NCI-H748 (cell line): ENCODE results near the gene CSNK1A1.
A peak's percentile ranks its signal among the peaks of the same experiment; 100 is the strongest.
"Not testable (repeated sequence)": the region's sequence is repeated elsewhere in the genome, so short reads cannot be mapped to it uniquely, and the experiment has no call there.

Experiments used
- DNase-seq: peaks from one replicate; lab custom pipeline; 2025; ENCODE audit not compliant: unreplicated experiment; lab: John Stamatoyannopoulos, UW

Gene CSNK1A1

DNA sequence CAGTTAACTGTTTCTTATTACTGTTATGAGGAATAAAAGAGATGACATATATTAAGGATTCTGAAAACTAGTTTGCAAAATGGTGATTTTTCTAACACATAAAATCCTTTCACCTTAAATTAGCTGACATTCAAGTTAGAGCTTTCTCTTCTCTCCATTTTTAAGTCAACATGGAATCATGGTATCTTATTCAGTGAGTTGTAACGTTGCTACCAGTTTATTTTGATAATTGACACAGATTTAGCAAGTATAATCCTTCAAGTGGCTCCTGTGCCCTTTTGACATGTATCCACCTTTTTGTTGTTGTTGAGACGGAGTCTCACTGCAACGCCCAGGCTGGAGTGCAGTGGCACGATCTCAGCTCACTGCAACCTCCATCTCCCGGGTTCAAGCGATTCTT, 58.5 kb downstream of the CSNK1A1 start:
- DNase-seq, result no peak

DNA sequence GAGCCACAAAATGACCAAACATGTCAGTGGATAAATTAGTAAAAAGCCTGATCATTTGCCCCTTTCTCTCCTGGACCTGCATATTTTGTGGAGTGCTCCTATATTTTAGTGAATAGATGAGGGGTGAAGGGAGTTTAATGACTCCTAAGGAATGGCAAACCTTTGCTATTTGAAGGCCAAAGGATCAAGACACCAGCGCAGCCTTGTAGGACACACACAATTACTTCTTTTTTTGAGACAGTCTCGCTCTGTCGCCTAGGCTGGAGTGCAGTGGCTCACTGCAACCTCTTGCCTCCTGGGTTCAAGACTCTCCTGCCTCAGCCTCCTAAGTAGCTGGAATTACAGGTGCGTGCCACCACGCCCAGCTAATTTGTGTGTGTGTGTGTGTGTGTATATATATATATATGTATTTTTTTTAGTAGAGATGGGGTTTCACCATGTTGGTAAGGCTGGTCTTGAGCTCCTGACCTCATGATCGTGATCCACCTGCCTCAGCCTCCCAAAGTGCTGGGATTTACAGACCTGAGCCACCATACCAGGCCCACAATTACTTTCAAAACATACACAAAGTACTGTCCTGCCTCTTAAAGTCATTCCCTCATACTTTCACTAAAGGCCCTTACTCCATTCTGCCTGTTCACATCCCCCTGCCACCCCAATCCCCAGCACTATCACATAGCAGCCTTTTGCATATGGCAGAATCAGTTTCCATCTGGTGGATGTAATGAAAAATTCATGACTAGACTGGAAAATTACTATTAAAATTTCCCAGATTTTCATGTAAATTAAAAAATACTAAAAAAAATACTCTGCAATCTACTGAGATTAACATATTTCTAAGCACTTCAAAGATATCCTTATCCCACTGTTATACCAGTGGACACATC, 60.4 kb downstream of the CSNK1A1 start:
- no peak for DNase-seq

DNA sequence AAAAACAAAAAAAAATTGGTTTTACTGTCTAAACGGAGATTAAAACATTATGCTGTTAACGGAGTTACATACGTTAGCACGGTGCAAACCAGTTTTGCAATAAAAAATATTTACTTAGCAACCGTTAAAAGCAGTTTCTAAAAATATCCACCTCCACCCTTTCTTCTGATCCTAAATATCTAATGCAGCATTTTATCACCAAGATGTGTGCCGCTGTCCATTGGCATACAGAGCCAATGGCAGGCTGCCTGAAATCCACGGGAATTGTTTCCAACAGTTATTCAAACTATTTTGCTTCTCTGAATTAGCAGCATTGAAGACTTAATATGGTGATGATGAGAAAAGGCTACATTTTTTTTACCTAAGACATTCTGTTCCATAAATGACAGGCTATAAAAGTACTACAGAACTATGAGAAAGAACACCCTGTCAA, 61.6 kb downstream of the CSNK1A1 start:
- peak; percentile 32 for DNase-seq

DNA sequence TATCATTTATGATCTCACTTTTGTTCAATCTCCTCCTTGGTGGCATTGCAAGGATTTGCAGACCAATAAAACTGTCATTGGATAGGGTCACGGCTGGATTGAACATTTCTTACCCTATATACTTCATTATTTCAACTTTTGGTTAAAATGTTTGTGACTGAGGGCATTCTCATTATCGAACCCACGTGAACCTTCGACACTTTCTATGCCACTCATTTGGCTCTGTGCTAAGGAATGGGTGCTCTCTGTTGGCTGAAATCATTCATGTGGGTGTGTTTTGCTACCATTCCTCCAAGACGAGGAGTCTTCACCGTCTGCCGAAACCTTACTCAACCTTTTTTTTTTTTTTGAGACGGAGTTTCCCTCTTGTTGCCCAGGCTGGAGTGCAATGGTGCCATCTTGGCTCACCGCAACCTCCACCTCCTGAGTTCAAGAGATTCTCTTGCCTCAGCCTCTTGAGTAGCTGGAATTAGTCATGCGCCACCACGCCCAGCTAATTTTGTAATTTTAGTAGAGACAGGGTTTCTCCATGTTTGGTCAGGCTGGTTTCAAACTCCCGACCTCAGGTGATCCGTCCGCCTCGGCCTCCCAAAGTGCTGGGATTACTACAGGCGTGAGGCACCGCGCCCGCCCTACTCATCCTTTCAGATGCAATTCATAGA, 62.5 kb downstream of the CSNK1A1 start:
- DNase-seq, result peak; percentile 9

DNA sequence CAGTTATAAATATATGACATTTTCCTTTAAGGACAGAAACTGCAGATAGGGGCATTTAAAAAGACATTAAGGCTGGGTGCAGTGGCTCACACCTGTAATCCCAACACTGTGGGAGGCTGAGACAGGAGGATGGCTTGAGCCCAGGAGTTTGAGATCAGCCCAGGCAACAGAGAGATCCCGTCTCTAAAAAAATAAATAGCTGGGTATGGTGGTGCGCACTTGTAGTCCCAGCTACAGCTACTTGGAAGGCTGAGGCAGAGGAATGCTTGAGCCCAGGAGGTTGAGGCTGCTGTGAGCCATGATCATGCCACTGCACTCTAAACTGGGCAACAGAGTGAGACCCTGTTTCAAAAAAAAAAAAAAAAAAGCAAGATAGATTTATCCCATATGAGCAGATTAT, 63.6 kb downstream of the CSNK1A1 start:
- DNase-seq, result no peak

DNA sequence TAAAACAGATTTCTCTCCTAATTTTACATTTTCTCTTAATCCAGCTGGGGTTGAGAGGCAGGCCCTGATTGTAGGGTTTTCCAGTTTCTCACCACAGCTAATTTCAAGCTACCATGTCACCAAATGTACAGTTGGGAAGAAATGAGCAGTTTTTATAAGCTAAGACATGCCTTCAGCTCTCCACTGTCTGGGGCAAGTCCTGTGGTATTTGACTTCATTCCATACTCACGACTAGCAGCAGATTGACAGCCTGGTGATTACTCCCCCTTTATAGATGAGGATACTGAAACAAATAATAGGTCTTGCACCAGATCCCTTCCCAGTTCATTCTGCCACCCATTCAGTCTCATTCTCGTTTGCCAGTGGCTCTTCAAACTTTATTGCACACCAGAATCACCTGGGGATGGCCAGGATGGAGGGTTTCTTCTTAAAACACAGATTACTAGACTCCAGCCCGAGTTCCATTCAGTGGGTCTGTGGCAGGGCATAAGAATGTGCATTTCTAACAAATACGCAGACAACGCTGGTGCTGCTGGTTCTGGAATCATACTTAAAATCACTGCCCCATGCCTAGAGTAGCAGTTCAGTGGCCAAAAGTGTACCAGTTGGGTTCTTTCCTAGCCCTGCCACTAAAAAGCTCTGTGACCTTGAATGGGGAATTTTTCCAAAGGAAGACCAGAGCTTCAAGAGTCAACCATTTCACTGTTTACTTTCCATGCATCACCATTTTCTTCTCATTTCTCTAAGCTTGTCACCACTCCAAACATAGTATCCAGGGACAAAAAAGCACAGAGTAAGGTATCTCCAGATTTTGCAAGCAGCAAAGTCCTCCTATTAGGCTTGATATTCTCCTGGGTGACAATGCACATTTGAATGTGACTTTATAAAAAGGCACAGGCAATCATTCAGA, 64.3 kb downstream of the CSNK1A1 start:
- DNase-seq, result no peak

DNA sequence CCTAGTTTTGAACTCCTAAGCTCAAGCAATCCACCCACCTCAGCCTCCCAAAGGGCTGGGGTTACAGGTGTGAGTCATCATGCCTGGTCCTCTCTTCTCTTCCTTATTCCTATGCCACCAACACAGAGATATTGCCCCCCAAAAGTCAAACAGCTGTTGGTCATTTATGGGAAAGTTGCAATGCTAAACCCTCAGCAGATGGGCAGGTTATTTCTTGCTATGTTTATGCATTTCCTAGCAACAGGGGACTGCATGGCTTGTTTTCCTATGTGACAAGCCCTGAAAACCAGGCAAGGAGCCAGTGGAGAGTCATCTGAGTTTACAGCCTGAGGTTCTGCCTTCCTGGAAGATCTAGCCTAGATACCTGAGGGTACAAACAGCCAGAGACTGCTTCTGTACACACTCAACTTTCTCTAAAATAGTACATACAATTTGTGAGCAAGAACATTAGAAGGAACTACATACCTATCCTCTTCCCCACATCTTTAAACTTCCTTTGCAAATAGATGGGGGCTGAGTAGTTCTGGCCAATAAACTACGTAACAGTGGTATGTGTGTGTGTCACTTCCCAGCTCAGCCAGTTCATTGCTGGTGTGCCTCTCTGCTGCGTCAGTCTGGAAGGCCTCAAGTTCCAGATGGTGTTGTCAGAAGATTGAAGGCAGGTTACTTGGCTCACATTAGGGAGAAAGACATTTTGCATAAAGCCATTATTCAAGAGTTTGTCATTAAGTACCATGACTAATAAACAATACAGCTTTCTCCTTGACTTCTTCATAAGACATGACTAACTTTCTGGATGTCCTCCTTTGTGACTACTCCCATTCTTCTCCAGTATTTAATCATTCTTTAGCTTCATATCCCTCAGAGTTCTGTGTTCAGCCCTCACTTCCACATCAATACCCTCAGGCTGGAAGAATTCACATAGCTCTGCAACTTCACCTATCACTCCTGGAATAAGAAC, 65.3 kb downstream of the CSNK1A1 start:
- DNase-seq, result peak; percentile 43

DNA sequence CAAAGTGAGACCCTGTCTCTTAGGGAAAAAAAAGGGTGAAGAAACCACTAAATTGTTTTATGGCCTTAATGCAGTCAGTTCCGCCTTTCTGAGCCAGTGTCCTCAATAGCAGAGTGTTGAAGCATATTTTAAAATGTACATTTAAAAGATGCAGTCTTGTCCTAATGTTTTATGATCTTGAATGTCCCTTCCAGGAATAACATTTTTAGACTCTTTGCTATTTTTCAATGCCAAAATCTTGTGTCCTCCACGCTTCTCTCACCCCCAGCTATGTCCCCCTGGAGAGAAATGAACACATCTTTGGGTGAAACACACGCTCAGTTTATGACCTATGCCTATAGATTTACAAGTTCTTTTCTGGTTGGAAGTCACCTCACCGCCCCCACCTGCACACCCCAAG, 69.8 kb downstream of the CSNK1A1 start:
- DNase-seq, result no peak

DNA sequence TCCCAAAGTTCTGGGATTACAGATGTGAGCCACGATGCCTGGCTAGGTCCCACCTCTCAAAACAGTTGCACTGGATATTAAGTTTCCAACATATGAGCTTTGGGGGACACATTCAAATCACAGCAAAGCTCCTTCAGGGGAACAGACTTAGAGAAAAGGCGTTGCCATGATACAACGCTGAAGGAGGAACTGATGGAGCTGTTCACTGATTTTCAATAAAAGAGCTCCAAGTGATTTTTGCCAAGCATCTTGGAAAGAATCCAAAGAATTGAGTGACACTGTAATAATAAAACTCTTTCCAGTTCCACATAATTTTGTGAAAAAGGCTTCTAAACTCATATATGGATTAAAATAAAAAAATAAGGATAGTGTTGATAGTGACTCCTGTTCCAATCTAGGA, 72.5 kb downstream of the CSNK1A1 start:
- no peak for DNase-seq

DNA sequence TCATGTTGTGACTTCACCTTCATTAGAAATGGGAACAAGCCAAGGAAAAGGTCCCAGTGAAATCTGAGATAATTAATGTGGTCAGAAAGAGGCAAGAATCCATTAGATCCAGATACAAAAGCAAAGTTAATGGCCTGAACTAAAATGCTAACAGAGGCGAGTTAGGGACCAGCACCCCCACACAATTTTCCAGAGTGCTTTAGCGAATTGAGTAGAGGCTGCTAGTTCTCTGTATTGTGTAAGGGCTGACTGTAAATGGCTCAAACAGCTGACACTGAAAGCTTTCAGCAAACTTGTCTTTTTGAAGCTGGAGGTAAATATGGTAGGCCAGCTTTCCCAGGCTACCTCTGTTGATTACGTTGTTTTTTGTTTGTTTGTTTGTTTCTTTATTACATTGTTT, 75.5 kb downstream of the CSNK1A1 start:
- DNase-seq, result no peak

DNA sequence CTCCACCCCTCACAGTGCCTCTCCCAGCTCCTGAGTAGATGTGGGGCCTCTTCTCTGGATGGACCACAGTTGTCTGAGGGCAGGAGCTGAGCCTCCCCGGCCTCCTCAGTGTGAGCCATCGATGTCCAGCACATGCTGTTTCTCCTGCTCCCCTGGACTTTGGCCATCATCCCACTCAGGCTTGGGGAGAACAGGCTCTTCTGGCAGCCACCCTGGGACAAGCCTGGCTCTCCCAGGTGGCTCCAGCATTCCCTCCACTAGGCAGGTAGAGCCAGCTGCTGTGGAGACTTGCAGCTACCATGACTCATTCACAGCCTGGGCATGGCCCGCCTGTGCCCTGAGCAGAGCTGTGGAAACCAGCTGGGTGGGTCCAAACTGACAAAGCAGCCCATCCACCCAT, 77.0 kb downstream of the CSNK1A1 start:
- DNase-seq, result no peak

DNA sequence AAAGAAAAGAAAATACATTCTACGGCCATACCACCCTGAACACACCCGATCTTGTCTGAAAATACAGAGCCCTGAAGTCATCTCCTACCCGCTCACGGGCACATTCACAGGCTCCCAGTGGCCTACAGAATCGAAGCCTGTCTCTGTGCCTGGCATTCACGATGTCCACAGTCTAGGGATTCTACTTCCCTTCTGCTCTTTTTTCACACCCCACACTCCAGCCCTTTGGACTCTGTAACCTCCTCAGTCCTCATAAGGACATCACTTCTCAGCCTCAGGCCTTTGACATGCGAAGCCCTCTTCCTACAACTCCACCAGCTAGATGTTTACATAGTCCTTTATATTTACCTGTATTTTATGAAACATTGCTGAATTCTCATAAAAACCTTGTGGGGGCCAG, 77.8 kb downstream of the CSNK1A1 start:
- DNase-seq, result no peak

DNA sequence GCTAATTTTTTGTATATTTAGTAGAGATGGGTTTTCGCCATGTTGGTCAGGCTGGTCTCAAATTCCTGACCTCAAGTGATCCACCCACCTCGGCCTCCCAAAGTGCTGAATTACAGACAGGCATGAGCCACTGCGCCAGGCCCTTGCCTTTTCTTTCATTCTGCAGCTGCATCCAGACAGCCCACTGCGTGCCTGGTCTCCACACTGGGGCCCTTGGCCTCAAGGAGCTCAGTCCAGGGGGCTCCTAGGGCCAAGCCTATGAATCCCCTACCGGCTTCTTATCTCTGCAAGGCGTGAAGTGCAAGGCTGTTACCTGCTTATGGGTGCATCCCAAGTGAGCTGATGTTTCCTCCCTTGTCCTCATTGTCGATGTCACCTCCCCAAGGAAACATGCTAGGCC, 78.8 kb downstream of the CSNK1A1 start:
- DNase-seq, result no peak

DNA sequence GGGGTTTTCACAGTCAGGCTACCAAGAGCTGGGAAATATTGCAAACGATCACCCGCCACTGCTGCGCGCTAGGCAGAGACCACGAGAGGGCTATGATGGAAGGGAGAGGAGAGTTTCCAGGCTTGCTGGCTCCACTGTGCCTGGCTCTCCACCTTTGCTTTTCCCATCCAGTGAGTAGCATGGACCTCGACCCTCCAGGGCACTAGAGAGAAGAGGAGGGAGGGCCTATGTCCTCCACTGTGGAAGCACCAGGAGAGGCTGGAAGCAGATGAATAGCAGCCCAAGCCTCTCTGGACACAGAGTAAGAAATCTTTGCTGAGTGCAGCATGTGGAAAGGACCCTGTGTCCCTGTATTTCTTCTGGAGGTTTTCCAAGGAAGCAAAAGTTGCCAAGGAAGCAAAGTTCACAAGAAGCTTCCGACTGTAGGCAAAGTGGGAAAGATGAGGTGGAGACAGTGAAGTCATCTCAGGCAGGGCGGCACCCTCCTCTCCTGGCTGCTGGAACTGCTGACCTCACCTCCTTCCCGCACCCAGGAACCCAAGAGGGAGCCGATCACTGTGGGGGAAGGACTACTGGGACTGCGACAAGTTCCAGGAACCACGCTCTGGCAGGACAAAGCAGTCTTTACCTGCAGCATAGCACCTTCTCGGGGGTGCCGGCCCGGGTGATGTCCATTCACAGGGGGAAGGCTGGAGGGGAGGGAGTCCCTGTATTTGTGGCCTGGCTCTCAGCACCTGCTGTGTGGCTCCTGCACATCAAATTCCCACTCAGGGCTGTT, 79.6 kb downstream of the CSNK1A1 start:
- no peak for DNase-seq

DNA sequence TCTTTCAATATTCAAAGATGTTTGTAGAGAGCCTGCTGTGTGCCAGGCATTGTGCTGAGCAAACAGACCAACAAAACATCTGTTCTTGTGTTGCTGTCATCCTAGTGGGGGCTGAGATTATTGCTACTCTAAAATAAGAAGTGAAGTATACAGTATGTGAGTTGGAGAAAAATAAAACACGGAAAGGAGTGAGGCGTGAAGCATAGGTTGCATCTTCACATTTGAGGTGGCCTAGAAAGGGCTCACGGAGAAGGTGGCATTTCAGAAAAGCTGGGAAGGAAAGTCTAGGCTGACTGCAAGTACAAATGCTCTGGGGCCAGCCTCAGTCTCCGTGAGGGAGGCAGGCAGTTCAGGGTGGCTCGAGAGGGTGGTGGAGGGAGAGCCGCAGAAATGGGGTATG, 80.3 kb downstream of the CSNK1A1 start:
- no peak for DNase-seq

DNA sequence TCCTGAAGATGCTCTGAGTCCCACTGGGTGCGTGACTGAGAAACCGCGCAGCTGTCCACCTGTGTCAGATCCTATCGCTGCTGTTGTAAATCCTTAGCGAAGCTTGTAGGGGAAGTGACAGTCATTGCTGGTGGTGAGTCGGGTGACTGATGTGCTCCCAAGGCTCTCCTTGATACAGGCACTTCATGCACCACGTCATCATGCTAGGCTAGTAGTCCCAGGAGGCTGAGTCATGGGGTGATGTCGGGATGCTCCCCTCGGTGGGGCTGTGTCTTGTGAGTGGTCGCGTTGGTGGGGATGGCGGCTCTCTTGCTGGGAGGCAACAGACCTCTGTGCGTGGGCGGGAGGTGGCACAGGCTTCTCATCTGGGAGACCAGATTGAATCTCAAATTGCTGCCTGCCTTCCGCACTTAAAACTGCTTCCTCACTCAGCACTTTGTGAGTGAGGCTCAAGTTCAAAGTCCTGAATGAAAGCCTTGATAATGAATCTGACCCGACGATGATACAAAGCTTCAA, 84.7 kb downstream of the CSNK1A1 start:
- DNase-seq, result no peak

DNA sequence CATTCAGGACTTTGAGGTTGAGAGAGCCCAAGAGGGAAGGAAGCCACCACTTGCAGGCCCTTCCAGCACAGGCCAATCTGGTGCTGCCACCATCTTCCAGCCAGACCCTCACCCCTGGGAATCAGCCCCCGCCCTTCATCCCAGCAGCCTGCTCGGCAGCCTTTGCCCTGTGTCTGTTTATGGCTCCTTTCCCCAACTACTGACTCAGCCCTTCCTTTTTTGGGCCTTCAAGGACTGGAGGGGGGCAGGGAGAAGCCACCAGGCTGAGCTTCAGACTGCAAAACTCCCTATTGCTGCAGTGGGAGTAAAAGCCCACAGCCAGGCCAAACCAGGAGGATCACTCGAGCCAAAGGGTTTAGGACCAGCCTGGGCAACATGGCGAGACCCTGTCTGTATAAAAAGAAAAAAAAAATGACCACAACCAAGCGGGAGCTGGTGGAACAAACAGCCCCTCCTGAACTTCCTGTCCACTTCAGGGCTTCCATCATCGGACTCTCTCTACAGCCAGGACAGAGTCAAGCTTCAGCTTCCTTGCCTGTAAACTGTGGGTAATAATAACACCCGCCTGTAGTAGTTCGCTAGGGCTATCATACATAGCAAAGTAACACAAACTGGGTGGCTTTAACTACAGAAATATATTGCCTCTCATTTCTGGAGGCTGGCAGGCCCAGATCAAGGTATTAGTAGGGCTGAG, 86.3 kb downstream of the CSNK1A1 start:
- no peak for DNase-seq

DNA sequence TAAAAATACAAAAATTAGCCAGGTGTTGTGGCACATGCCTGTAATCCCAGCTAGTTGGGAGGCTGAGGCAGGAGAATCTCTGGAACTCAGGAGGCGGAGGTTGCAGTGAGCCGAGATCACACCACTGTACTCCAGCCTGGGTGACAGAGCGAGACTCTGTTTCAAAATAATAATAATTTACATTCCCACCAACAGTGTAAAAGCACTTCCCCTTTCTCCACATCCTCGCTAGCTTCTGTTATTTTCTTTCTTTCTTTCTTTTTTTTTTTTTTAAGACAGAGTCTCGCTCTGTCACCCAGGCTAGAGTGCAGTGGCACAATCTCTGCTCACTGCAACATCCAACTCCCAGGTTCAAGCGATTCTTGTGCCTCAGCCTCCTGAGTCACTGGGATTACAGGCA, 89.3 kb downstream of the CSNK1A1 start:
- DNase-seq, result not testable (repeated sequence)

DNA sequence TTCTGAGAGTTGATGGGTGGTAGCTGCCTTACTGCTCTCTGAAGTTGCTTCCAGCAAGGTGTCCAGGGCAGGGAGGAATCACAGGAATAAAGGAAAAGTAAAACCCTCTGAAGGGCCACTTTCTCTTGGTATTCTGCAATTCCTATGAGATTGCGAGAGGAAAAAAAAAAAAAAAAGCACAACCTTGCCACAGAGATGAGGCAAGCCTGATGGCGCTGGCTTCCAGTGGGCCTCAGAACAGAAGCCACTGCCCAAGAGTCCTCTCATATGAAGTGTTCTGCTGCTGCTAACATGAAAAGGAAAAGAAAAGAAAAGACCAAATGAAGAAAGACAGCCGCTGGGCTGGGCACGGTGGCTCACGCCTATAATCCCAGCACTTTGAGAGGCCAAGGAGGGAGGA, 91.3 kb downstream of the CSNK1A1 start:
- no peak for DNase-seq
